ENCODE results near the gene ANAPC10. TPM values are rescaled to one million over a fixed set of nuclear protein-coding genes. Genes with fewer than 3 reads are reported as not detected.
"Not testable (repeated sequence)": the region's sequence is repeated elsewhere in the genome, so short reads cannot be mapped to it uniquely, and the experiment has no call there.

Gene ANAPC10
- total RNA-seq, 1 experiment from 2014 or later: 10.5 TPM

DNA sequence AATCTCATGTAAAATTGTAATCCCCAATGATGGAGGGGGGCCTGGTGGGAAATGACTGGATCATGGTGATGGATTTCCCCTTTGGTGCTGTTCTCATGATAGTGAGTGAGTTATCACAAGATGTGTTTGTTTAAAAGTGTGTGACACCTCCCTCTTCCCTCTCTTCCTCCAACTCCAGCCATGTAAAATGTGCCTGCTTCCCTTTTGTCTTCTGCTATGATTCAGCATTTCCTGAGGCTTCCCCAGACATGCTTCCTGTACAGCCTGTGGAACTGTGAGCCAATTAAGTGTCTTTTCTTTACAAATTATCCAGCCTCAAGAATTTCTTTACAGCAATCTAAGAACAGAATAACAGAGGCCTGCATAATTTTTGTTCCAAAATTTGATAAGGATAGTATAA, 85.2 kb downstream of the ANAPC10 start:
- TF ChIP-seq SIN3A (IDR thresholded peaks at IDR 0.05; ENCODE audit: borderline replicate concordance, insufficient read depth, low read depth, low read length) (no peak), POLR2AphosphoS5 (IDR thresholded peaks at IDR 0.05; ENCODE audit: low read depth, low read length) (no peak), TCF7L2 (IDR thresholded peaks at IDR 0.05; ENCODE audit: low read depth, low read length) (no peak)
- TF ChIP-seq, protein P1, sequence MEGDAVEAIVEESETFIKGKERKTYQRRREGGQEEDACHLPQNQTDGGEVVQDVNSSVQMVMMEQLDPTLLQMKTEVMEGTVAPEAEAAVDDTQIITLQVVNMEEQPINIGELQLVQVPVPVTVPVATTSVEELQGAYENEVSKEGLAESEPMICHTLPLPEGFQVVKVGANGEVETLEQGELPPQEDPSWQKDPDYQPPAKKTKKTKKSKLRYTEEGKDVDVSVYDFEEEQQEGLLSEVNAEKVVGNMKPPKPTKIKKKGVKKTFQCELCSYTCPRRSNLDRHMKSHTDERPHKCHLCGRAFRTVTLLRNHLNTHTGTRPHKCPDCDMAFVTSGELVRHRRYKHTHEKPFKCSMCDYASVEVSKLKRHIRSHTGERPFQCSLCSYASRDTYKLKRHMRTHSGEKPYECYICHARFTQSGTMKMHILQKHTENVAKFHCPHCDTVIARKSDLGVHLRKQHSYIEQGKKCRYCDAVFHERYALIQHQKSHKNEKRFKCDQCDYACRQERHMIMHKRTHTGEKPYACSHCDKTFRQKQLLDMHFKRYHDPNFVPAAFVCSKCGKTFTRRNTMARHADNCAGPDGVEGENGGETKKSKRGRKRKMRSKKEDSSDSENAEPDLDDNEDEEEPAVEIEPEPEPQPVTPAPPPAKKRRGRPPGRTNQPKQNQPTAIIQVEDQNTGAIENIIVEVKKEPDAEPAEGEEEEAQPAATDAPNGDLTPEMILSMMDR (IDR thresholded peaks at IDR 0.05): no peak
- TF ChIP-seq, protein P2, sequence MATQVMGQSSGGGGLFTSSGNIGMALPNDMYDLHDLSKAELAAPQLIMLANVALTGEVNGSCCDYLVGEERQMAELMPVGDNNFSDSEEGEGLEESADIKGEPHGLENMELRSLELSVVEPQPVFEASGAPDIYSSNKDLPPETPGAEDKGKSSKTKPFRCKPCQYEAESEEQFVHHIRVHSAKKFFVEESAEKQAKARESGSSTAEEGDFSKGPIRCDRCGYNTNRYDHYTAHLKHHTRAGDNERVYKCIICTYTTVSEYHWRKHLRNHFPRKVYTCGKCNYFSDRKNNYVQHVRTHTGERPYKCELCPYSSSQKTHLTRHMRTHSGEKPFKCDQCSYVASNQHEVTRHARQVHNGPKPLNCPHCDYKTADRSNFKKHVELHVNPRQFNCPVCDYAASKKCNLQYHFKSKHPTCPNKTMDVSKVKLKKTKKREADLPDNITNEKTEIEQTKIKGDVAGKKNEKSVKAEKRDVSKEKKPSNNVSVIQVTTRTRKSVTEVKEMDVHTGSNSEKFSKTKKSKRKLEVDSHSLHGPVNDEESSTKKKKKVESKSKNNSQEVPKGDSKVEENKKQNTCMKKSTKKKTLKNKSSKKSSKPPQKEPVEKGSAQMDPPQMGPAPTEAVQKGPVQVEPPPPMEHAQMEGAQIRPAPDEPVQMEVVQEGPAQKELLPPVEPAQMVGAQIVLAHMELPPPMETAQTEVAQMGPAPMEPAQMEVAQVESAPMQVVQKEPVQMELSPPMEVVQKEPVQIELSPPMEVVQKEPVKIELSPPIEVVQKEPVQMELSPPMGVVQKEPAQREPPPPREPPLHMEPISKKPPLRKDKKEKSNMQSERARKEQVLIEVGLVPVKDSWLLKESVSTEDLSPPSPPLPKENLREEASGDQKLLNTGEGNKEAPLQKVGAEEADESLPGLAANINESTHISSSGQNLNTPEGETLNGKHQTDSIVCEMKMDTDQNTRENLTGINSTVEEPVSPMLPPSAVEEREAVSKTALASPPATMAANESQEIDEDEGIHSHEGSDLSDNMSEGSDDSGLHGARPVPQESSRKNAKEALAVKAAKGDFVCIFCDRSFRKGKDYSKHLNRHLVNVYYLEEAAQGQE (IDR thresholded peaks at IDR 0.05; ENCODE audit: insufficient read depth in 1 of 2, low read depth in 2 of 2, low read length in 1 of 2): no peak
- Histone ChIP-seq H3K27me3 (ENCODE audit: control insufficient read depth, insufficient read depth, low read length) (no peaks in the 10 kb centered on the region), H3K36me3 (ENCODE audit: control insufficient read depth, insufficient read depth, low read length) (no peaks in the 10 kb centered on the region), H3K27ac (ENCODE audit: low read length) (no peak overlapping the region), H3K4me3 (ENCODE audit: low read depth in 2 of 2, low read length in 2 of 2) (no peak overlapping the region), H3K9me3 (ENCODE audit: control insufficient read depth, insufficient read depth, low read depth, low read length) (no peaks in the 10 kb centered on the region), H3K4me1 (ENCODE audit: control insufficient read depth, insufficient read depth, low read length) (no peaks in the 10 kb centered on the region)
- CTCF ChIA-PET: no interaction called here
- intact Hi-C loops (cut with micrococcal nuclease; ENCODE audit: unreplicated experiment) (no loop called here), in situ Hi-C loops (cut with HindIII; ENCODE audit: low pct_unique_long_range_greater_than_20kb, low sequenced_read_pairs) (no loop called here)
- DNase-seq (ENCODE audit: low read depth, low spot score) (no peak), ATAC-seq (no peak)
- no TSS peak for BruUV-seq (replicated peaks)
- POLR2A ChIA-PET: no interaction called here

DNA sequence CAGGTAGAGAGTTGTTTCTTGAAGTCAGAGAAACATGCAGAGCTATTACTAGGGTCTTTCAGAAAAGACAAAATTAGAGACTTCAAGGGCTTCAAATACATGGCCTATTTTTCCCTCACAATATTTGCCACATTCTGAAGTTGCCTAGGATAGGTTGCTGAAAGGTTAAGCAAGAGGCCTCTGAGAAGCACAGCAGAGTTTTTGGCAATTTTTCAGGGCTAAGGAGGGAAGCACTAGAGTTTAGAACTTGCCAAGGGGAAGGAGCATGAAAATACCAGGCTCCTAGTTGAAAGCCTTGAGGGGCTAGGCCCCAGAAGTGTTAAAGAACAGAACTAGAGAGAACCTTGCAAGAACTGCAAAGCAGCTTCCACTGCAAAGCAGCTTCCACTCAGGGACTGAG, 86.4 kb downstream of the ANAPC10 start:
- Histone ChIP-seq H3K36me3 (ENCODE audit: control insufficient read depth, insufficient read depth, low read length) (no peaks in the 10 kb centered on the region), H3K4me1 (ENCODE audit: control insufficient read depth, insufficient read depth, low read length) (no peaks in the 10 kb centered on the region), H3K27me3 (ENCODE audit: control insufficient read depth, insufficient read depth, low read length) (no peaks in the 10 kb centered on the region), H3K27ac (ENCODE audit: low read length) (no peak overlapping the region), H3K9me3 (ENCODE audit: control insufficient read depth, insufficient read depth, low read depth, low read length) (no peaks in the 10 kb centered on the region), H3K4me3 (ENCODE audit: low read depth in 2 of 2, low read length in 2 of 2) (no peak overlapping the region)
- TF ChIP-seq, protein P2 (IDR thresholded peaks at IDR 0.05; ENCODE audit: insufficient read depth in 1 of 2, low read depth in 2 of 2, low read length in 1 of 2): no peak
- TF ChIP-seq, protein P1 (IDR thresholded peaks at IDR 0.05): no peak
- TF ChIP-seq POLR2AphosphoS5 (IDR thresholded peaks at IDR 0.05; ENCODE audit: low read depth, low read length) (no peak), TCF7L2 (IDR thresholded peaks at IDR 0.05; ENCODE audit: low read depth, low read length) (no peak), SIN3A (IDR thresholded peaks at IDR 0.05; ENCODE audit: borderline replicate concordance, insufficient read depth, low read depth, low read length) (no peak)
- intact Hi-C loops (cut with micrococcal nuclease; ENCODE audit: unreplicated experiment) (loop anchor here (2.0 kb wide), 1 partner anchor 45 kb away; no protein-coding TSS in a partner anchor), in situ Hi-C loops (cut with HindIII; ENCODE audit: low pct_unique_long_range_greater_than_20kb, low sequenced_read_pairs) (no loop called here)
- CTCF ChIA-PET: no interaction called here
- ATAC-seq (no peak), DNase-seq (ENCODE audit: low read depth, low spot score) (no peak)
- POLR2A ChIA-PET: no interaction called here
- no TSS peak for BruUV-seq (replicated peaks)

DNA sequence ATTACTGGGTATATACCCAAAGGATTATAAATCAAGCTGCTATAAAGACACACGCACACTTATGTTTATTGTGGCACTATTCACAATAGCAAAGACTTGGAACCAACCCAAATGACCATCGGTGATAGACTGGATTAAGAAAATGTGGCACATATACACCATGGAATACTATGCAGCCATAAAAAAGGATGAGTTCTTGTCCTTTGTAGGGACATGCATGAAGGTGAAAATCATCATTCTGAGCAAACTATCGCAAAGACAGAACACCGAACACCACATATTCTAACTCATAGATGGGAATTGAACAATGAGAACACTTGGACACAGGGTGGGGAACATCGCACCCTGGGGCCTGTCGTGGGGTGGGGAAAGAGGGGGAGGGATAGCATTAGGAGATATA, 87.7 kb downstream of the ANAPC10 start:
- DNase-seq (ENCODE audit: low read depth, low spot score); ATAC-seq; H3K27me3 ChIP-seq (ENCODE audit: control insufficient read depth, insufficient read depth, low read length); POLR2A ChIA-PET; H3K4me1 ChIP-seq (ENCODE audit: control insufficient read depth, insufficient read depth, low read length); CTCF ChIA-PET; H3K9me3 ChIP-seq (ENCODE audit: control insufficient read depth, insufficient read depth, low read depth, low read length); BruUV-seq (replicated peaks); H3K36me3 ChIP-seq (ENCODE audit: control insufficient read depth, insufficient read depth, low read length); H3K27ac ChIP-seq (ENCODE audit: low read length); in situ Hi-C loops (cut with HindIII; ENCODE audit: low pct_unique_long_range_greater_than_20kb, low sequenced_read_pairs); H3K4me3 ChIP-seq (ENCODE audit: low read depth in 2 of 2, low read length in 2 of 2): not testable (repeated sequence)
- intact Hi-C loops (cut with micrococcal nuclease; ENCODE audit: unreplicated experiment): loop anchor here (2.0 kb wide), 1 partner anchor 44 kb away; no protein-coding TSS in a partner anchor
